Measurements from ENCODE around the gene BLOC1S3. TPM values are rescaled to one million over a fixed set of nuclear protein-coding genes. Genes with fewer than 3 reads are reported as not detected.
A peak's percentile ranks its signal among the peaks of the same experiment; 100 is the strongest.

BLOC1S3 gene
- 4.0 and 6.4 TPM in 2 replicates for total RNA-seq (2014; rRNA removed; shearing (Covaris generic))

GRCh38 chr19:45178262-45179071 lies at the start of gene BLOC1S3:
TSS of gene BLOC1S3 (plus strand) at chr19:45178784. CDS start at chr19:45179297, 513 bp downstream.
- DNase-seq (ENCODE audit: low read depth) = peak; percentile 100

- DNase-seq (ENCODE audit: low read depth) = no peak
Measured at GRCh38 chr19:45128806-45129205, 49.8 kb upstream of the BLOC1S3 start.

GRCh38 chr19:45130236-45130635 lies 48.3 kb upstream of the BLOC1S3 start:
- DNase-seq (ENCODE audit: low read depth) = no peak

- no peak for DNase-seq (ENCODE audit: low read depth)
Measured at GRCh38 chr19:45130888-45131615, 47.5 kb upstream of the BLOC1S3 start.

- no peak for DNase-seq (ENCODE audit: low read depth)
Measured at GRCh38 chr19:45133661-45134060, 44.9 kb upstream of the BLOC1S3 start.

- no peak for DNase-seq (ENCODE audit: low read depth)
Measured at GRCh38 chr19:45135176-45135885, 43.3 kb upstream of the BLOC1S3 start.

- DNase-seq (ENCODE audit: low read depth) = no peak
Measured at GRCh38 chr19:45136507-45137178, 41.9 kb upstream of the BLOC1S3 start.

GRCh38 chr19:45137179-45137761 lies 41.3 kb upstream of the BLOC1S3 start:
- DNase-seq (ENCODE audit: low read depth) = no peak

GRCh38 chr19:45138303-45138751 lies 40.3 kb upstream of the BLOC1S3 start:
- no peak for DNase-seq (ENCODE audit: low read depth)

GRCh38 chr19:45139286-45140143 lies 39.1 kb upstream of the BLOC1S3 start:
- DNase-seq (ENCODE audit: low read depth) = no peak

GRCh38 chr19:45140144-45140503 lies 38.5 kb upstream of the BLOC1S3 start:
- DNase-seq (ENCODE audit: low read depth) = no peak

GRCh38 chr19:45140533-45140932 lies 38.1 kb upstream of the BLOC1S3 start:
- no peak for DNase-seq (ENCODE audit: low read depth)

GRCh38 chr19:45141203-45141900 lies 37.2 kb upstream of the BLOC1S3 start:
- DNase-seq (ENCODE audit: low read depth) = no peak

GRCh38 chr19:45142016-45142725 lies 36.4 kb upstream of the BLOC1S3 start:
- no peak for DNase-seq (ENCODE audit: low read depth)

- no peak for DNase-seq (ENCODE audit: low read depth)
Measured at GRCh38 chr19:45142726-45143110, 35.9 kb upstream of the BLOC1S3 start.

- no peak for DNase-seq (ENCODE audit: low read depth)
Measured at GRCh38 chr19:45144431-45145269, 33.9 kb upstream of the BLOC1S3 start.

GRCh38 chr19:45145270-45146189 lies 33.1 kb upstream of the BLOC1S3 start:
- DNase-seq (ENCODE audit: low read depth) = no peak

Measured in RPMI7951 (cell line).